ENCODE measurements around the gene ELAVL4. TPM values are rescaled to one million over a fixed set of nuclear protein-coding genes. Genes with fewer than 3 reads are reported as not detected.
A peak's percentile ranks its signal among the peaks of the same experiment; 100 is the strongest.

ELAVL4 gene
- total RNA-seq (2014; rRNA removed; shearing (Covaris generic)): not detected in 2 replicates

DNA sequence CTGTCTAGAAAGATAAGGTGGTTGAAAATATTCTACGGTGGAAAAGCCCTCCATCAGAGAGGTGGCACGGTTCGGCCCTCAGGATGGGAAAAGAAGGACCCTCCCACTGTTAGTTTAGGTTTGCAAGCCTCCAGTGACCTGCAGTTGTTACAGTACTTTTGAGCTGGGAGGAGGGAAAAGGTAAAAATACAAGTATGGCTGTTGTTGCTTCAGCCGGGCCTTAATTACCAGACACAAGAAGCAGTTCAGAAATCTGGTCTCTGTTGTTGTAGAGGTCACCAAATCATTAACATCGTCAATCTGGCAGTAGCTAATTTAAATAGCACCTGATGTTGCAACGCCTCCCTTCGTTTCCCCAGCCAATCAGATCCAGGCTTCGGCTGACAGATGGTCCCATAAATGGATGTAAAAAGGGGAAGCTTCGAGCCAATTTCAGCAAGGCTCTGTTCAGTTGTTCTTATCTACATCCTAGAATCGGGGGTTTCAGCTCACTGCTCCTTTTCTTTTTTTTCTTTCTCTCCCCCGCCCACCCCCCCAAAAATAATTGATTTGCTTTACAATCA lies at the start of gene ELAVL4:
Gene ELAVL4 (plus strand): TSS at position 424 of the 563 bp plus-strand sequence. CDS start 270 bp downstream, outside the sequence.
- DNase-seq: peak in 1 of 2 experiments; percentile 13
- H3K4me3 ChIP-seq: no peak within 1 kb of the TSS
- H3K27me3 ChIP-seq: peaks cover 41% of the 10 kb centered on the region
- no peak within 1 kb of the TSS for H3K27ac ChIP-seq
- no peaks in the 10 kb centered on the region for H3K36me3 ChIP-seq
- no peaks in the 10 kb centered on the region for H3K4me1 ChIP-seq
- no peaks in the 10 kb centered on the region for H3K9me3 ChIP-seq (replicated peaks)

DNA sequence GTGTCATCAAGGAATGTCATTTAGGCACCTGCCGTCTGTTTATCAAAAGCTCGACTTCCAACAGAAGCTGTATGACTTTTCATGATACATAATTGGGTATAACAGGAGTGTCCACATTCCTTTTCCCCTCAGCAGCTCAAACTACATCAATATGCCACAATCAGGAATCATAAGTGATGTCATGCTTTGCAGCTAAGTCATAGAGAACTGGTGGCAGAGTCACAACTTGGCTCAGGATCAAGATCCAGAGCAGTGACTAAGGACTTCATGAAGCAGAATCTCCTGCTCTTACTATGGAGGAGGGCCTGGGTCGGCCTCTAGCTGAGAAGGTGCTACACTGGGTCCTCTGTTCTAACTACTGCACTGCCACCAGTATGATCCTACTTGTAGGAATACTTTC lies 48.4 kb upstream of the ELAVL4 start:
- Histone ChIP-seq H3K9me3 (replicated peaks) (no peaks in the 10 kb centered on the region), H3K27ac (no peak overlapping the region), H3K36me3 (no peaks in the 10 kb centered on the region), H3K27me3 (no peaks in the 10 kb centered on the region), H3K4me3 (no peak overlapping the region), H3K4me1 (no peaks in the 10 kb centered on the region)
- no peak for DNase-seq

DNA sequence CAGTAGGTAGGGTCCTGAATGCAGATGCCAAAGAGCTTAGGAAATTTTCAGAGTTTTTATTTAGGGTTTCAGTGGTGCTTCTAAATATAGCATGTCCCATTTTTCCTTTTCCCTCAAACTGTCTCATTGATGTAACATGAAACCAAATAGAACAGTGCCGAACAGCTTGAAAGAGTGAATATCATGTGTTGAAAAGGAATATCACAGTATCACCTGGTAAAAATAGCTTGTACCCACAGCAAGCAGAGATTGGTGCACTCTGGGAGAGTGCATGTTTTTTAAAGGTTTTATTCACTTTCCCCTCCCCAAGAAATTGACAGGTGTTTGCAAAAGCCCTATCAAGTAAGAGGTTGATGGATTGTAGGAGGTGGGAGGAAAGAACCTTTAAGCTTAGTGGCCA lies 41.9 kb upstream of the ELAVL4 start:
- H3K27ac ChIP-seq: no peak overlapping the region
- no peaks in the 10 kb centered on the region; the same call in 1 of the 2 replicates for H3K27me3 ChIP-seq
- no peak overlapping the region for H3K4me3 ChIP-seq
- DNase-seq: no peak
- no peaks in the 10 kb centered on the region for H3K36me3 ChIP-seq
- no peaks in the 10 kb centered on the region for H3K4me1 ChIP-seq
- H3K9me3 ChIP-seq (replicated peaks): no peaks in the 10 kb centered on the region

DNA sequence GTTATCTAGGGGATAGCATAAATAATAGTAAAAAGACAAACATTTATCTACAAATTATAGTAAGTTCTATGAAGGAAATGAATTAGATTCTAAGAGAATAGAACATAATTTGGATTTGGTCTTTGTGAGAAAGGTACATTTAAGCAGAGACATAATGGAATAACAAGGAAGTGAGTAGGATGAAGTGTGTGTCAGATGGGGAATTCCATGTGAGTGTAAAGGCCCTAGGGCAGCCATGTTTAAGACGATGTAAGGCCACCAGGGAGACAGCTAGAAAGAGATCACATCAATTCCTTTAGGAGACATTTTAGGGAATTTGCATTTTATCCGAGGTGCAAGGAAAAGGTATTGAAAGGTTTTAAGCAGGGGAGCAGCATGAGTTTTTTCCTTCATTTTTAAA lies 33.8 kb upstream of the ELAVL4 start:
- no peak for DNase-seq
- Histone ChIP-seq H3K27ac (no peak overlapping the region), H3K27me3 (no peaks in the 10 kb centered on the region), H3K4me3 (no peak overlapping the region), H3K9me3 (replicated peaks) (no peaks in the 10 kb centered on the region), H3K36me3 (no peaks in the 10 kb centered on the region), H3K4me1 (no peaks in the 10 kb centered on the region)

DNA sequence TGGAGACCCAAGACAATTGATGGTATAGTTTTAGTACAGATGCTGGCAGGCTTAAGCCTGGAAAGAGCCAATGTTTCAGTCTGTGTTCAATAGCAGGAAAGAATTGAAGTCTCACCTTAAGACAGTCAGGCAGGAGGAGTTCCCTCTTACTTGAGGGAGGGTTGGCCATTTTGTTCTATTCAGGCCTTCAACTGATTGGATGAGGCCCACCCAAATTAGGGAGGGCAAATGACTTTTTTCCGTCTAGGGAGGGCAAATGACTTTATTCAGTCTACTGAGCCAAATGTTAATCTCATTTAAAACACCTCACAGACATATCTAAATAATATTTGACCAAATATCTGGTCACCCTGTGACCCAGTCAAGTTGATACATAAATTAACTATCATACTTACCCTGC lies 31.4 kb upstream of the ELAVL4 start:
- H3K27me3 ChIP-seq: no peaks in the 10 kb centered on the region
- no peak for DNase-seq
- no peak overlapping the region for H3K27ac ChIP-seq
- H3K36me3 ChIP-seq: no peaks in the 10 kb centered on the region
- H3K4me1 ChIP-seq: no peaks in the 10 kb centered on the region
- no peaks in the 10 kb centered on the region for H3K9me3 ChIP-seq (replicated peaks)
- H3K4me3 ChIP-seq: no peak overlapping the region

DNA sequence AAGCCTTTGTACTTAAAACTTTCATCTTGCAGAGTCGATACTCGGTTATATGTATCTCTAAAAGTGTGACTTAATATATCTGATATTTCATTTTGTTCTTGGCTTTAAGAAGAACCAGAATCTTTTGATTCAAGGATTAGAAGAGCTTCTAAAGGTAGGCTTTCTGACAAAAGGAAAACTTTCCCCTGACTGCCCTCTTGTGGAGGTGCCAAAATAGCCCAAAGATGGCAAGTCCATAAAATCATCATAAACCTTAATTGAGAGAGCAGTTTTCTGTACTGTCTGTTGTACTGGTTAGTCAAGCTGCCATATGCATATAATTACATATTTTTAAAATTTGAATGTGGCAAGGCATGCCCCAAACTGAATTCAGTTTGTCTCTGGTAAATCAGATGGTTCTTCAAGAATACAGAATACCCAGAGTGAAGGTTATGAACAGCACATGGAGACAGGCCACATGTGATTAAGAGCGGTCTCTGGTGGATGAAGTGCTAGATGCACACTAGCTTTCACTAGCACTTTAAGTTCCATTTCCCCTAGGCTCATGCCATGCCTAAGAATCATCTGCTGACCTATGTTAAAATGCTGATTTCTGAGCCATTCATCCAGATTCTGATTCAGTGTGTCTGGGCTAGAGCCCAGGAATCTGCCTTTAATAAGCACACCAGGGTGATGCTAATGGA lies 27.7 kb upstream of the ELAVL4 start:
- peak in 1 of 2 experiments; percentile 36 for DNase-seq
- Histone ChIP-seq H3K4me3 (no peak overlapping the region), H3K27me3 (no peaks in the 10 kb centered on the region), H3K9me3 (replicated peaks) (no peaks in the 10 kb centered on the region), H3K4me1 (no peaks in the 10 kb centered on the region), H3K36me3 (no peaks in the 10 kb centered on the region), H3K27ac (no peak overlapping the region)

DNA sequence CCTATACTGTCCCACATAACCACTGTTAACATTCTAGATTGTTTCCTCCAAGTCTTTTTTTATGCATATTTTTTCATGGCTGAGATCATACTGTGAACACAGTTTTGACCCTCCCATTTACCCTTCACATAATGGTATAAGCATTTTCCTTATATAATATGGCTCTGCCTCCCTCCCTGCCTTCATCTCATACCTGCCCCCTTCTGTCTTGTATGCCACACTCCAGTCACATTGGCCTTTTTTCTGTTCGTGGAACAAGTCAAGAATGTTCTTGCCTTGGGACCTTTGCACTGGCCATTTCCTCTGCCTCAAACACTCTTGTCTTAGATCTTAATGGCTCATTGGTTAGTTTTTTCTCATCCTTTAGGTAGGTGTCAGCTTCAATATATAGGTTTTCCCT lies 24.3 kb upstream of the ELAVL4 start:
- Histone ChIP-seq H3K9me3 (replicated peaks) (no peaks in the 10 kb centered on the region), H3K27ac (no peak overlapping the region), H3K4me3 (no peak overlapping the region), H3K27me3 (no peaks in the 10 kb centered on the region), H3K36me3 (no peaks in the 10 kb centered on the region), H3K4me1 (no peaks in the 10 kb centered on the region)
- no peak for DNase-seq

DNA sequence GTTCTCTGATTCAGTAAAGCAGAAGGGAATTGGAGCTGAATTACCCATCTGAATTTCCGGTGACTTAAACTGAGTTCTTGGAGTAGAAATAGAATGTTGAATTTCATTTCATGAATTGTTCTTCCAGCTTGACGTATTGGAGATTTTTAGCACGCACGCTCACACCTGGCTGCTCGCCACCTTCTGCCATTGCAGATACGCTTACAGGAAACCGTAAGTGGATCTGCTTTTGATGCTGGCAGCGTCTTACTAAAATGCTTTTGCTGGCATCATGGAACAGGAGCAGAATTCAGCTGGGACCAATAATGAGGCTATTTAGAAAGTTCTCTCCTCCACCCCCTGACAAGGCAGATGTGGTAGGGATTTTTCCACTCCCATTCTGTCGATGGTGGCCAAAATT lies 17.7 kb upstream of the ELAVL4 start:
- Histone ChIP-seq H3K27me3 (no peaks in the 10 kb centered on the region), H3K4me1 (no peaks in the 10 kb centered on the region), H3K4me3 (no peak overlapping the region), H3K36me3 (no peaks in the 10 kb centered on the region), H3K9me3 (replicated peaks) (no peaks in the 10 kb centered on the region), H3K27ac (no peak overlapping the region)
- no peak for DNase-seq

DNA sequence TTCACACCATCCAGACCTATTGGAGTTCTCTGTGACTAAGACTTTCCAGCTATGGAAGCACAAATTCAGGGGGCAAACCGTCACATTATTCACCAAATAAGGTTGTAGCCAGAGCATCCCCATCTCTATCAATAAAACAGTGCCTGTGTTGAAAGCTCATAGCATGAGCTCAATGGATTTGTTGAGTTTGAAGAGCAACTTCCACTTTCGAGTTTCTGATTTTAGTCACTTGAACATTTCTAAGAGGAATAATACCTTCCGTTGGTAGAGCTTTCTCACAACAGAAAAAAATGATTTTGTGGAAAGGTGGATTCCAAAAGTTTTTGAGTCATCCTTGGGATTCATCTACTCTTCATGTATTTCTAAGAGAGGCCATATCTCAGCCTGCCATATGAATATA lies 13.0 kb upstream of the ELAVL4 start:
- H3K4me3 ChIP-seq: no peak overlapping the region
- no peaks in the 10 kb centered on the region for H3K36me3 ChIP-seq
- H3K4me1 ChIP-seq: no peaks in the 10 kb centered on the region
- no peak for DNase-seq
- 0 out of 2 replicates have a peak, but pooled peaks cover 6% of the 10 kb centered on the region for H3K27me3 ChIP-seq
- no peaks in the 10 kb centered on the region; the same call in 1 of the 2 replicates for H3K9me3 ChIP-seq (replicated peaks)
- no peak overlapping the region for H3K27ac ChIP-seq

DNA sequence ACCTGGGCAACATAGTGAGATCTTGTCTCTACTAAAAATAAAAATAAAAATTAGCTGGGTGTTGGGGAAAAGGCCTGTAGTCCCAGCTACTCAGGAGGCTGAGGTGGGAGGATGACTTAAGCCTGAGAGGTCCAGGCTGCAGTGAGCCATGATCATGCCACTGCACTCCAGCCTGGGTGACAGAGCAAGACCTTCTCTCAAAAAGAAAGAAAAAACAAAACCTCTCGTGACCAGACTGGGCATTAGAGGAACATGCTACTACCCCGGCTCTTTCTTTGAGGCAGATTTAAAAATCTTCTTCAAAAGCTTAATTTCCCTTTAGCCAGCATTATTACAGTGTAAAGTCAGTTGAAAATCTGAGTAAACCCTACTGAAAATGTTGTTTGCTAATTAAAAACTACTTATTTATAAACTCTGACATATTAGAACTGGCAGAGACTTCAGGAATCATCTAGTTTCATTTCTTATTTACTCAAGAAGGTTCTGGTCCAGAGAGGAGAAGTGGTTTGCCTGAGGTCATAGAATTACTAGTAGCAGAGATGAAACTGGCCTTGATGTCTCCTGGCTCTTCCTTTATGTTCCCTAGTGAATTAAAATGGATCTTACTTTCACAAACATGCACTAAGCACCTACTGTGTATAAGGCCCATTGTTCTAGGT lies 11.6 kb upstream of the ELAVL4 start:
- H3K27ac ChIP-seq: no peak overlapping the region
- H3K36me3 ChIP-seq: no peaks in the 10 kb centered on the region
- no peaks in the 10 kb centered on the region for H3K4me1 ChIP-seq
- no peaks in the 10 kb centered on the region; the same call in 1 of the 2 replicates for H3K9me3 ChIP-seq (replicated peaks)
- H3K27me3 ChIP-seq: 0 out of 2 replicates have a peak, but pooled peaks cover 6% of the 10 kb centered on the region
- H3K4me3 ChIP-seq: no peak overlapping the region
- no peak for DNase-seq

DNA sequence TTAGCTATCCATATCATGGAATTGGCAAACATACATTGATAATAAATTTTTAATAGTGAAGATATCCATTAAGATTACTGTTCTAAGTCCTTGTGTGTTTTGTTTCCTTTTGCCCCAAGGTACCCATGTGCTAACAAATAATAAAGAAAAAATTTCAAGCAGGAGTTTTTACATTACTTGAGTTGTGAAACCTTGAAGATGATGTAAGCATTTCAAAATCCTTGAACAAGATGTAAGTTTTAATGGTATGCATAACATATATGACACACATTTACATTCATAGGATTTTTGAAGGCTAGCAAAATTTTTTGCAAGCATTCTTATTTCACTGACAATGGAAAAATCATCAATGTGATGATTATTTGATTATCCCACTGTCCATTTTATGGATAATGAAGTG lies 10.9 kb upstream of the ELAVL4 start:
- Histone ChIP-seq H3K27me3 (0 out of 2 replicates have a peak, but pooled peaks cover 6% of the 10 kb centered on the region), H3K27ac (no peak overlapping the region), H3K36me3 (no peaks in the 10 kb centered on the region), H3K4me3 (no peak overlapping the region), H3K4me1 (no peaks in the 10 kb centered on the region), H3K9me3 (replicated peaks) (no peaks in the 10 kb centered on the region; the same call in 1 of the 2 replicates)
- no peak for DNase-seq

DNA sequence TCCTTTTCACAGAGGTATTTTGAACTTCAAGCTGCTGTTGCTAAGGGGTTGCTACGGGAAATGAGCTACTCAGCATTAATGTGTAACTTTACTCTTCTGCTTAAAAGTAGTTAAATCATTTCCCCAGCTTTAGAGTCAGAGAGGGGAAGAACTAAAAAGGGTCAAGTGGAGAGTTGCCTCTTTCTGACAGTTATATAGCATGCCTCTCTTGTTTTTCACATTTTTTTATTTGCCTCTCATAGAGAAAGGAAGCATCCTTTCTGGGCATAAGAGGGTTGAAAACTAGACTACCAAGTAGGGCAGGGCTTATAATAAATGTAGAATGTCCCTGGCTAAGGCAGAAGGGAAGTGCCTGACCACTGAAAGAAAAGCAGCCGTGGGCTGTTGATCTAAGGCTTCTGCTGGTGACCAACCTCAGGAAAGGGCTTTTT lies 10.1 kb upstream of the ELAVL4 start:
- Histone ChIP-seq H3K9me3 (replicated peaks) (no peaks in the 10 kb centered on the region; the same call in 1 of the 2 replicates), H3K27ac (no peak overlapping the region), H3K4me1 (no peaks in the 10 kb centered on the region), H3K27me3 (peaks cover 9% of the 10 kb centered on the region; the same call in 1 of the 2 replicates), H3K36me3 (no peaks in the 10 kb centered on the region), H3K4me3 (no peak overlapping the region)
- no peak for DNase-seq

DNA sequence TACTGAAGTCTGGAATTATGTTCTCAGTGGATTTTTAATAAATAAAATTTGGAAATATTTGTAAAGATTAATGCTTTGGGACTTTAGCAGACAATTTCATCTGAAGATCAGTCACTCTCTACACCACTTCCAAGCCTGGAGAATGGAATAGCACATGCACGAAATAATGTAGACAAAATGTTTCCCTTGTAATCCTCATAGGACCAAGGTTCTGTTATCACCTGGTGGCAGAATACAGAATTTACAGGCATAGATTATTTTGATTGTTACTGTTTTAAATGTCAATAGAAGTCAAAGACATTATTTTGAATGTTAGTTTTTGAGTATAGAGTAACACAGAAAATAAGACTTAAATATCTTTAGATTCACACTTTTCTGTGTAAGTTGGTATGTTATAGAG lies 9.1 kb upstream of the ELAVL4 start:
- H3K27ac ChIP-seq: no peak overlapping the region
- H3K36me3 ChIP-seq: no peaks in the 10 kb centered on the region
- no peak for DNase-seq
- no peaks in the 10 kb centered on the region; the same call in 1 of the 2 replicates for H3K9me3 ChIP-seq (replicated peaks)
- no peak overlapping the region for H3K4me3 ChIP-seq
- H3K27me3 ChIP-seq: peaks cover 19% of the 10 kb centered on the region; the same call in 1 of the 2 replicates
- H3K4me1 ChIP-seq: no peaks in the 10 kb centered on the region

DNA sequence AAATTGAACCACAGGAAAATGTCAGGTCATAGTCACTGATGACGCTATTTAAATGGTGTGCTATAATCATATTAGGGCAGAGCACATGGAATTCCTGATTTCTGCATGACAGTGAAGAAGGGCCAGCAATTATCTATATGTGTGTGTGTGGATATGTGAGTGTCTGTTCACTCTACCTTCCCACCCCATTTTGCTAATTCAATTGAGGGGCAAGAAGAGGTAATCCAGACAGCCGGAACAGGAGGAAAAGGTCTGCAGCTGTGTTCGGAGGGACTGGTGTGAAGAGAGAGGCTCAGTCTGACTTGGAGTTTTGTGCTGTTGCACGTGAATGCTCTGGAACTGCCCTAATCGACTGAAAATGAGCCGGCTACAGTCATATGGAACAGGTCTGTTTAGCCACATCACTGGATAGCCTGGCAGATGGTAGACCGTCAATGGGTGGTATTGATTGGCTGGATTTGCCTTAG lies 5.1 kb upstream of the ELAVL4 start:
- Histone ChIP-seq H3K27ac (no peak overlapping the region), H3K4me1 (no peaks in the 10 kb centered on the region), H3K9me3 (replicated peaks) (no peaks in the 10 kb centered on the region; the same call in 1 of the 2 replicates), H3K27me3 (peaks cover 29% of the 10 kb centered on the region), H3K36me3 (no peaks in the 10 kb centered on the region), H3K4me3 (no peak overlapping the region)
- no peak for DNase-seq

DNA sequence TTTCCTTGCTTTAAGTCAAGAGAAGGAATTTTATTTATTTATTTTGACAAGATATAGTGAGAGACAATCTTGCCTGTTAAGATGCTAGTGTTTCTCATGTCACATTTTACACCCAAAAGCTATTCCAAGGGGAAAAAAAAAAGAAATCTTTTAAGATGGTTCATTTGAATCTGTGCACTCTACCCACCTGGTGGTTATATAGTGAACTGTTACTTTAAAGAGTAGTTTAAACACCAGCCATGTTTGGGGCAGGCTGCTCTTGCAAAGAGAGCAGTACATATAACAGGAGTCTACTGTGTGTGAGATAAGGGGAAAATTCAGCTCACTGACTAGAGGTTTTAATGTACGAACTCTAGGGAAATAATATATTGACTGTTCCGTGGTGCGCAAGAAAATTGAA lies 3.3 kb upstream of the ELAVL4 start:
- H3K4me3 ChIP-seq: no peak overlapping the region
- no peak for DNase-seq
- no peaks in the 10 kb centered on the region for H3K36me3 ChIP-seq
- peaks cover 33% of the 10 kb centered on the region for H3K27me3 ChIP-seq
- H3K27ac ChIP-seq: no peak overlapping the region
- no peaks in the 10 kb centered on the region for H3K4me1 ChIP-seq
- no peaks in the 10 kb centered on the region for H3K9me3 ChIP-seq (replicated peaks)

Measured in SJCRH30 (cell line).